Measurements from ENCODE around the gene RBCK1.

The RBCK1 gene

DNA sequence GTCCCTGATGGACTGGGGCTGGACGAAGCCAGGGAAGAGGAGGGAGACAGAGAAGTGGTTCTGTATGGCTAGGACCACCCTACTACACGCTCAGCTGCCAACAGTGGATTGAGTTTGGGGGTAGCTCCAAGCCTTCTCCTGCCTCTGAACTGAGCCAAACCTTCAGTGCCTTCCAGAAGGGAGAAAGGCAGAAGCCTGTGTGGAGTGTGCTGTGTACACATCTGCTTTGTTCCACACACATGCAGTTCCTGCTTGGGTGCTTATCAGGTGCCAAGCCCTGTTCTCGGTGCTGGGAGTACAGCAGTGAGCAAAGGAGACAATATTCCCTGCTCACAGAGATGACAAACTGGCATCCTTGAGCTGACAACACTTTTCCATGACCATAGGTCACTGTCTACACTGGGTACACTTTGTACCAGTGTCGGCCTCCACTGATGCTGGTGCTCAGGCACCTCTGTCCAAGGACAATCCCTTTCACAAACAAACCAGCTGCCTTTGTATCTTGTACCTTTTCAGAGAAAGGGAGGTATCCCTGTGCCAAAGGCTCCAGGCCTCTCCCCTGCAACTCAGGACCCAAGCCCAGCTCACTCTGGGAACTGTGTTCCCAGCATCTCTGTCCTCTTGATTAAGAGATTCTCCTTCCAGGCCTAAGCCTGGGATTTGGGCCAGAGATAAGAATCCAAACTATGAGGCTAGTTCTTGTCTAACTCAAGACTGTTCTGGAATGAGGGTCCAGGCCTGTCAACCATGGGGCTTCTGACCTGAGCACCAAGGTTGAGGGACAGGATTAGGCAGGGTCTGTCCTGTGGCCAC lies 11.3 kb upstream of the RBCK1 start:
- TF ChIP-seq, protein P1, sequence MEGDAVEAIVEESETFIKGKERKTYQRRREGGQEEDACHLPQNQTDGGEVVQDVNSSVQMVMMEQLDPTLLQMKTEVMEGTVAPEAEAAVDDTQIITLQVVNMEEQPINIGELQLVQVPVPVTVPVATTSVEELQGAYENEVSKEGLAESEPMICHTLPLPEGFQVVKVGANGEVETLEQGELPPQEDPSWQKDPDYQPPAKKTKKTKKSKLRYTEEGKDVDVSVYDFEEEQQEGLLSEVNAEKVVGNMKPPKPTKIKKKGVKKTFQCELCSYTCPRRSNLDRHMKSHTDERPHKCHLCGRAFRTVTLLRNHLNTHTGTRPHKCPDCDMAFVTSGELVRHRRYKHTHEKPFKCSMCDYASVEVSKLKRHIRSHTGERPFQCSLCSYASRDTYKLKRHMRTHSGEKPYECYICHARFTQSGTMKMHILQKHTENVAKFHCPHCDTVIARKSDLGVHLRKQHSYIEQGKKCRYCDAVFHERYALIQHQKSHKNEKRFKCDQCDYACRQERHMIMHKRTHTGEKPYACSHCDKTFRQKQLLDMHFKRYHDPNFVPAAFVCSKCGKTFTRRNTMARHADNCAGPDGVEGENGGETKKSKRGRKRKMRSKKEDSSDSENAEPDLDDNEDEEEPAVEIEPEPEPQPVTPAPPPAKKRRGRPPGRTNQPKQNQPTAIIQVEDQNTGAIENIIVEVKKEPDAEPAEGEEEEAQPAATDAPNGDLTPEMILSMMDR (IDR thresholded peaks at IDR 0.05), result no peak
- DNase-seq, result no peak
- Mint-ChIP-seq H3K27ac (no peak overlapping the region), H3K36me3 (ENCODE audit: low read depth) (peaks cover 13% of the 10 kb centered on the region), H3K4me3 (no peak overlapping the region), H3K27me3 (ENCODE audit: low read depth, poor library complexity) (no peaks in the 10 kb centered on the region), H3K4me1 (peaks cover 12% of the 10 kb centered on the region), H3K9me3 (no peaks in the 10 kb centered on the region)

DNA sequence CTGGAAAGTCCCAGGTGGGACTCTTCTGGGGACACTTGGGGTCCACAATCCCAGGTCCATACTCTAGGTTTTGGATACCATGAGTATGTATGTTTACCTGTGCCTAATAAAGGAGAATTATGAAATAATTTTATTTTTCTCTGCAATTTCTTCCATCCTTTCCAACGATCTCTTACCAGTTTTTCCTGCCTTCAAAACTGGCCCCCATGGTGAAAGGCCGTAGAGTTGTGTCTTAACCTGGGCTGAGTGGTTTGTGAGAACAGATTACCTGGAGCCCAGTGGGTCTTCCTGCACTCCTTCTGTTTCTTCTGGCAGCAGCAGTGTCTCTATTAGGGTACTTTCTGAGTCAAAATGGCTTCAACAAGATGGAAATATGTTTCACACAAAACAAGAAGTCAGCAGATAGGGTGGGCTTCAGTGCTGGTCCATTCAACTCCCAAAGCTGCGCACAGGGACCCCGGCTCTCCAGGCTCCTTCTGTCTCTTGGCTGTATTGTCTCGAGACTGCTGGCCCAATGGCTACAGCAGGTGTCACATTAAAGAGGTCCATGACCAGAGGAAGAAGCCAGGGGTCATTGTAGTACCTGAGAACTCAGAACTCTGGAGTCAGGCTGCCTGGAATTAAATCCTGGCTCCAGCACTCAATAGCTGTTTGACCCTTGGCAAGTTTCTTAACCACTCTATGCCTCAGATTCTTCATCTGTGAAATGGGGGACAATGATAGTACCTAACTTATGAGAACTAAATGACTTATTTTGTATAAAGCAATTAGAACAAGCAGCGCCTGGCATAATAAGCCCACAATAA lies 10.5 kb upstream of the RBCK1 start:
- peaks cover 12% of the 10 kb centered on the region for H3K4me1 Mint-ChIP-seq
- H3K4me3 Mint-ChIP-seq, result no peak overlapping the region
- H3K27ac Mint-ChIP-seq, result no peak overlapping the region
- H3K27me3 Mint-ChIP-seq (ENCODE audit: low read depth, poor library complexity), result peaks cover 1% of the 10 kb centered on the region
- no peak for DNase-seq
- no peaks in the 10 kb centered on the region for H3K9me3 Mint-ChIP-seq
- H3K36me3 Mint-ChIP-seq (ENCODE audit: low read depth), result peaks cover 13% of the 10 kb centered on the region
- TF ChIP-seq, protein P1 (IDR thresholded peaks at IDR 0.05), result no peak

DNA sequence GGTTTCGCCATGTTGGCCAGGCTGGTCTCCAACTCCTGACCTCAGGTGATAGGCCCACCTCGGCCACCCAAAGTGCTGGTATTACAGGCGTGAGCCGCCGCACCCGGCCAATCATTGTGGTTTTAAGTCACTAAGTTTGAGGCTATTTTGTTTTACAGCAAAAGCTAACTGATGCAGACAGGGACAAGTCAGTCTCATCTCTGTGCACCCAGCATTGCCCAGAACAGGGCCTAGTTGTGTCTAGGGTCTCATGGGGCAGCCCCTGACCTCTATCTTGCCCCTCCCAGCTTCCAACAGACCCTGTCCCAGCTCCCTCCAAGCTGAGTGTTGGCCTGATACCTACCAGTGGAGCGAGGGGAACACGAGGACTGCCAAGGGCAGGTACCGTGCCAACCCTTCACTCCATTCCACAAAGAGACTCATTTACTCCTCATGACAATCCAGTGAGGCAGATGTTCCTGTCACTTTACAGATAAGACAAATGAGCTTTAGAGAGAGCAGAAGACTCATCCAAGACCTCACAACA lies 8.9 kb upstream of the RBCK1 start:
- Mint-ChIP-seq H3K27ac (no peak overlapping the region), H3K27me3 (ENCODE audit: low read depth, poor library complexity) (peaks cover 5% of the 10 kb centered on the region), H3K9me3 (peaks cover 9% of the 10 kb centered on the region), H3K36me3 (ENCODE audit: low read depth) (peaks cover 4% of the 10 kb centered on the region), H3K4me1 (peaks cover 12% of the 10 kb centered on the region), H3K4me3 (no peak overlapping the region)
- DNase-seq, result no peak
- TF ChIP-seq, protein P1 (IDR thresholded peaks at IDR 0.05), result no peak

GRCh38 chr20:400128-400453 lies 8.0 kb upstream of the RBCK1 start:
- no peak for DNase-seq
- Mint-ChIP-seq H3K4me3 (no peak overlapping the region), H3K27ac (no peak overlapping the region), H3K9me3 (peaks cover 13% of the 10 kb centered on the region), H3K4me1 (peaks cover 12% of the 10 kb centered on the region), H3K36me3 (ENCODE audit: low read depth) (peaks cover 4% of the 10 kb centered on the region), H3K27me3 (ENCODE audit: low read depth, poor library complexity) (peaks cover 6% of the 10 kb centered on the region)
- TF ChIP-seq, protein P1 (IDR thresholded peaks at IDR 0.05), result no peak

DNA sequence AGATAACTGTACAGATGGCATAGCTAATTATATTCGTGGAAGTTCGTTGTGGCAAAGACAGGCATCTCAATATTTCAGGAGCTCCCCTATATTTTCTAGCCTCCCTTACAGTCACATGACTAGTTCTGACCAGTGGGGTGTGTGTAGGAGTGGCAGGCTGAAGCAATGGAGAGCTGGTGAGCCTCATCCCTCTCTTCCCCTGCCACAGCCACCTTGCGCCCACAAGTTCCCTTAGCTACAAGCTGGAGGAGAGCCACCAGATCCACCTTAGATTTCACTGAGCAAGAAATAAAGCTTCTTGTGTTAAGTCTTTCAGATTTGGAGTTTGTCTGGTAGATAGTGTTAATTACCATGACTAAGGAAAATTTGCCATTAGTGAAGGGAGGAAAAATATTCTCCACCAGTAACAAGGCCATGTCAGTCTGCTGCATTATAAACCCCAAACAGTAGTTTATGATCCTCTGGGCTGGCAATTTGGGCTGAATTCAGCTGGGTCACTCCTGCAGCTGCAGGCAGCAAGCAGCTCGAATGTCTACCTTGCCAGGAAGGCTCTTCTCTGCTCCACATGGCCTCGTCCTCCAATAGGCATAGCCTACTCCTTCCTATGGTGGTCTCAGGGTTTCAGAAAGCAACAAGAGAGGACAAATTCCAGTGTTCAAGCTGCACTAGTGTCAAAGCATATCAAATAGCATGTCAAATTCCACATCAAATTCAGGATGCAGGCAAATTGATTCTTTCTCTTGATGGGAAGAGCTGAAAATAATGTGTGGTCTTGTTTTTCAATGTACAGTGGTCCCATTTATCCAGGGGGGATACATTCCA lies 7.4 kb upstream of the RBCK1 start:
- Mint-ChIP-seq H3K9me3 (peaks cover 17% of the 10 kb centered on the region), H3K36me3 (ENCODE audit: low read depth) (peaks cover 4% of the 10 kb centered on the region), H3K4me3 (no peak overlapping the region), H3K4me1 (peaks cover 12% of the 10 kb centered on the region), H3K27me3 (ENCODE audit: low read depth, poor library complexity) (peaks cover 12% of the 10 kb centered on the region), H3K27ac (no peak overlapping the region)
- TF ChIP-seq, protein P1 (IDR thresholded peaks at IDR 0.05), result no peak
- DNase-seq, result no peak
